K562 (cell line): Measurements from ENCODE around the gene PACRG. TPM values are rescaled to one million over a fixed set of nuclear protein-coding genes. Genes with fewer than 3 reads are reported as not detected.

ENCODE experiments used
- ATAC-seq: fragments of 200-7000 bp; cut with Tn5 transposase; 3 replicates; pipeline ENCODE4 v1.9.1; 2020; ENCODE audit warnings: moderate library complexity
- BruUV-seq: library from RNA; stranded (reverse); fragments of 400-500 nt; replicated peaks from 2 replicates; lab custom pipeline; 2021; lab: Mats Ljungman, UMichigan
- CTCF ChIA-PET: fragments of 300-600 bp; formaldehyde crosslinking; extraction: SDS; loops from one replicate; lab custom pipeline; 2021; ENCODE audit warnings: low intra/inter-chr PET ratio; lab: Yijun Ruan, JAX
- POLR2A ChIA-PET: fragments of 300-600, 350-650 bp; sonication (Branson Sonifier 250); formaldehyde crosslinking; extraction: SDS; loops from one replicate; lab custom pipeline; 2021; ENCODE audit warnings: antibody characterized with exemption, inconsistent platforms; lab: Yijun Ruan, JAX
- DNase-seq, 4 experiments: peaks; one replicate each; pipeline versions ENCODE4 v3.0.0 to v3.0.0-alpha.2; 2011 to 2018; ENCODE audit warnings: low spot score in 3 of 4, mixed read lengths in 3 of 4; ENCODE audit errors: extremely low read depth in 1 of 4
- FAIRE-seq: peaks from 2 replicates; lab custom pipeline; 2011; peaks lifted over from hg19 to GRCh38; lab: Jason Lieb, UNC
- H2AFZ ChIP-seq: 2 replicates; pipeline ENCODE4 v1.6.0; 2011; ENCODE audit warnings: low read depth, low read length, control low read depth, inconsistent platforms
- H3K27ac ChIP-seq: fragments of 200-600 bp; 3 replicates; pipeline ENCODE4 v1.8.0; 2011; ENCODE audit warnings: low read depth, mild to moderate bottlenecking, control low read depth, inconsistent platforms, low read length, moderate library complexity, mixed read lengths; ENCODE audit errors: extremely low read depth
- H3K27me3 ChIP-seq, 2 experiments: fragments of 300-600 bp in 1 of 2; 2 replicates in 1 of 2; 3 replicates in 1 of 2; pipeline versions ENCODE4 v1.6.0 to v1.8.0; 2011; ENCODE audit warnings: inconsistent platforms in 2 of 2, low read length in 2 of 2, mild to moderate bottlenecking in 1 of 2, mixed read lengths in 1 of 2, moderate library complexity in 1 of 2; ENCODE audit not compliant: control insufficient read depth in 2 of 2, insufficient read depth in 2 of 2
- H3K36me3 ChIP-seq: fragments of 300-600 bp; 3 replicates; pipeline ENCODE4 v1.8.0; 2011; ENCODE audit warnings: mild to moderate bottlenecking, low read length, inconsistent platforms; ENCODE audit not compliant: control insufficient read depth, insufficient read depth
- H3K4me1 ChIP-seq, 2 experiments: fragments of 200-600 bp in 1 of 2; replicated peaks in 1 of 2; 2 replicates in 1 of 2; 3 replicates in 1 of 2; pipeline versions ENCODE4 v1.5.1 to v1.8.0; 2011; ENCODE audit warnings: inconsistent platforms in 2 of 2, low read length in 2 of 2, mild to moderate bottlenecking in 1 of 2, mixed read lengths in 1 of 2, moderate library complexity in 1 of 2; ENCODE audit not compliant: control insufficient read depth in 2 of 2, insufficient read depth in 2 of 2
- H3K4me2 ChIP-seq: 2 replicates; pipeline ENCODE4 v1.6.1; 2011; ENCODE audit warnings: low read length, control low read depth, inconsistent platforms, mixed read lengths; ENCODE audit not compliant: insufficient read depth
- H3K4me3 ChIP-seq: fragments of 200-600 bp; sonication (generic), shearing (Covaris generic); 2 replicates; pipeline ENCODE4 v1.5.1; 2016; ENCODE audit warnings: control low read depth, inconsistent platforms
- H3K79me2 ChIP-seq: fragments of 200-600 bp; 3 replicates; pipeline ENCODE4 v1.8.0; 2011; ENCODE audit warnings: low read length, inconsistent platforms; ENCODE audit not compliant: control insufficient read depth, insufficient read depth
- H3K9ac ChIP-seq, 2 experiments: 2 replicates each; pipeline versions ENCODE4 v1.6.0 to v1.6.1; 2011; ENCODE audit warnings: low read depth in 2 of 2, low read length in 2 of 2, control low read depth in 1 of 2, inconsistent platforms in 1 of 2, mild to moderate bottlenecking in 1 of 2, mixed read lengths in 1 of 2; ENCODE audit not compliant: insufficient read depth in 1 of 2
- H3K9me1 ChIP-seq: one replicate; pipeline ENCODE4 v1.6.0; 2011; ENCODE audit warnings: inconsistent platforms, mild to moderate bottlenecking, low read length, moderate library complexity; ENCODE audit not compliant: control insufficient read depth, insufficient read depth
- H3K9me3 ChIP-seq: replicated peaks from 2 replicates; pipeline ENCODE4 v1.5.1; 2011; ENCODE audit warnings: low read depth, low read length, inconsistent platforms; ENCODE audit not compliant: control insufficient read depth, insufficient read depth
- H4K20me1 ChIP-seq: replicated peaks from 2 replicates; pipeline ENCODE4 v1.6.1; 2011; ENCODE audit warnings: low read length, inconsistent platforms, mixed read lengths; ENCODE audit not compliant: control insufficient read depth, insufficient read depth
- CC2D1A ChIP-seq: fragments of 450-650 bp; IDR thresholded peaks from 2 replicates; pipeline ENCODE4 v1.6.1; 2017; ENCODE audit warnings: mild to moderate bottlenecking
- DDX20 ChIP-seq: fragments of 450-650 bp; IDR thresholded peaks from 2 replicates; pipeline ENCODE4 v1.6.1; 2016; ENCODE audit warnings: missing genetic modification characterization, low read depth, mild to moderate bottlenecking, missing compliant biosample characterization, moderate library complexity
- HMG20B ChIP-seq: fragments of 250-450 bp; sonication (Bioruptor Pico); IDR thresholded peaks from 2 replicates; pipeline ENCODE4 v1.5.0; 2021; ENCODE audit warnings: mild to moderate bottlenecking
- SIN3A ChIP-seq, 2 experiments: fragments of 150-350 bp in 1 of 2; IDR thresholded peaks; 2 replicates each; pipeline ENCODE4 v1.6.1; 2011 to 2016; ENCODE audit warnings: borderline replicate concordance in 2 of 2, low read depth in 2 of 2, low read length in 2 of 2, mild to moderate bottlenecking in 2 of 2, moderate library complexity in 2 of 2; ENCODE audit not compliant: control insufficient read depth in 1 of 2
- ZNF133 ChIP-seq: fragments of 250-450 bp; sonication (Bioruptor Pico); IDR thresholded peaks from 2 replicates; pipeline ENCODE4 v1.4.0; 2020; ENCODE audit warnings: mild to moderate bottlenecking
- ZNF184 ChIP-seq: sonication (generic); formaldehyde crosslinking; IDR thresholded peaks from 2 replicates; pipeline ENCODE4 v1.5.0; 2020; ENCODE audit warnings: missing genetic modification reagents
- ZNF347 ChIP-seq: fragments of 450-650 bp; formaldehyde crosslinking; IDR thresholded peaks from 2 replicates; pipeline ENCODE4 v1.4.0; 2020; ENCODE audit warnings: low read depth, mild to moderate bottlenecking, moderate library complexity
- WGBS: fragments of 100-300 bp; shearing (Covaris generic); methylation state at CpG from one replicate; pipeline ENCODE4 v1.1.6; 2016; ENCODE audit warnings: low coverage, mixed read lengths; ENCODE audit not compliant: insufficient coverage; ENCODE audit errors: missing lambda C conversion rate; 5-methylcytosine and 5-hydroxymethylcytosine counted together
- in situ Hi-C: fragments of 300-500 bp; cut with MboI; formaldehyde crosslinking; loops from 4 replicates; pipeline ENCODE4 v1.15.0; 2018; ENCODE audit warnings: inconsistent platforms, mixed read lengths
- intact Hi-C: fragments of 100-400 bp; cut with micrococcal nuclease; formaldehyde crosslinking; loops from 2 replicates; pipeline ENCODE4 v1.14.2; 2022
- polyA plus RNA-seq, 8 experiments: library from polyadenylated mRNA; depleted of rRNA in 4 of 8; stranded (reverse) in 5 of 8; unstranded in 3 of 8; fragments of >200 nt; fragmentation: Nextera tagmentation in 2 of 8; fragmentation: Illumina TruSeq in 1 of 8; extraction: Ambion mirVana in 2 of 8; extraction: Trizol in 1 of 8; gene quantifications; 2 replicates each; pipeline versions ENCODE4 v1.2.1 to v1.2.3, GENCODE V29; 2011 to 2014; ENCODE audit warnings: inconsistent platforms in 1 of 8, missing spikeins in 1 of 8
- total RNA-seq, 7 experiments: library from RNA; depleted of rRNA in 6 of 7; stranded (reverse); fragments of >200 nt in 6 of 7; fragmentation: Illumina TruSeq in 2 of 7; extraction: Trizol in 2 of 7; gene quantifications; 2 replicates each; pipeline versions ENCODE4 v1.2.1 to v1.2.3, GENCODE V29; 2011 to 2021; ENCODE audit warnings: low replicate concordance in 1 of 7
- TF ChIP-seq, protein P1 (sequence below): sonication (generic); formaldehyde crosslinking; IDR thresholded peaks from 2 replicates; pipeline ENCODE4 v1.5.0; 2020; ENCODE audit warnings: missing genetic modification reagents
- TF ChIP-seq, protein P2 (sequence below): fragments of 450-650 bp; IDR thresholded peaks from 2 replicates; pipeline ENCODE4 v1.6.1; 2017; ENCODE audit warnings: mild to moderate bottlenecking, moderate library complexity

Gene PACRG
- total and polyA plus RNA-seq, 9 of the 15 experiments (the other 6 are each of a cell fraction or from before 2014, with no cell fraction given), result 0.04 TPM; not detected in 8

DNA sequence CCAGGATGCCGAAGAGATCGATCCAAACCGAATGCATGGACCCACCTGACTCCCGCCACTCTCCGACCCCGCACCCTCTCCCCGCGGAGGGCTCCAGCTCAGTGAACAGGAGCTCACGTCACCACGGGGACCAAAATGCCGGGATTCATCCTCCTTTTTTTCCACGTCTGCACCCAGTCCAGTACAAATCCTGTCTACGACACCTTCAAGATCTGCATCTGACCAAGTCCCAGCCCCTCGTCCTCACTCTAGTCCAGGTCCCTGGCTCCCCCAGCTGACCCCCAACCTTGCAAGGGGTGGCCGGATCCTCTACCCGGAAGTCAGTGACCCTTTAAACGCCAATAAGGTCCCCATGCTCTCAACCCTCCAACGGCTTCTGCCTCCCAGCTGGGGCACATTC lies 593.9 kb downstream of the PACRG start:
- 4% methylated on average over 17 of the region's 18 CpGs for WGBS

DNA sequence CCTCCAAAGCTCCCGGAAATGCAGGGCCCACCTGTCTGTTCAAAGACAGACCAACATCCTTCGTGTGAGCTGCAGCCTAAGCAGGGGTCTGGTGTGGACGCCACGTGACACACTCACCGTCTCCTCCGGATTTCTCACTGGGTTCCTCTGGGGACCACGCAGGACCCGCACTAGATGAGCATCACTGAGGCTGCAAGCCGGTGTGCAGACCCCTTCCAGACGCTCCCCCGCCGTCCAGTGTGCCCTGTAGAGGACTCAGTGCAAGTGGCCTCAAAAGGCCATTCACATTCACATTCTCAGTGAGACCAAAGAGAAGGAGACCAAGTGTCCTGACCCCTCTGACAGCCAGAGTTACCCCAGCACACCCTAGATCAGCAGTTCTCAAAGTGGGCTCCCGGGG lies 595.5 kb downstream of the PACRG start:
- no peak for DNase-seq
- no peaks in the 10 kb centered on the region for H3K79me2 ChIP-seq
- in situ Hi-C loops (no loop called here), intact Hi-C loops (no loop called here)
- no peak overlapping the region for H2AFZ ChIP-seq
- no peaks in the 10 kb centered on the region for H3K9me1 ChIP-seq
- H3K4me1 ChIP-seq, result no peaks in the 10 kb centered on the region
- peaks cover 49 to 50% of the 10 kb centered on the region in 2 experiments for H3K27me3 ChIP-seq
- ChIA-PET CTCF (no interaction called here), POLR2A (interaction anchor here (0.6 kb wide), 1 partner anchor 633 kb away, joined by 3 read pairs; no protein-coding TSS in a partner anchor)
- no peaks in the 10 kb centered on the region for H3K36me3 ChIP-seq
- no peak overlapping the region for H3K4me3 ChIP-seq
- no peak overlapping the region for H3K27ac ChIP-seq
- no peaks in the 10 kb centered on the region for H4K20me1 ChIP-seq
- WGBS, result 0% methylated on average over 13 of the region's 13 CpGs
- no peak for FAIRE-seq
- H3K4me2 ChIP-seq, result no peak overlapping the region
- BruUV-seq, result no TSS peak
- ATAC-seq, result no peak
- no peak overlapping the region for H3K9ac ChIP-seq
- TF ChIP-seq ZNF133 (CRISPR knock-in tag), result no peak
- TF ChIP-seq, protein P1, sequence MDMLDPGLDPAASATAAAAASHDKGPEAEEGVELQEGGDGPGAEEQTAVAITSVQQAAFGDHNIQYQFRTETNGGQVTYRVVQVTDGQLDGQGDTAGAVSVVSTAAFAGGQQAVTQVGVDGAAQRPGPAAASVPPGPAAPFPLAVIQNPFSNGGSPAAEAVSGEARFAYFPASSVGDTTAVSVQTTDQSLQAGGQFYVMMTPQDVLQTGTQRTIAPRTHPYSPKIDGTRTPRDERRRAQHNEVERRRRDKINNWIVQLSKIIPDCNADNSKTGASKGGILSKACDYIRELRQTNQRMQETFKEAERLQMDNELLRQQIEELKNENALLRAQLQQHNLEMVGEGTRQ, result peak; percentile 31; the same call in 1 of the 2 replicates
- H3K9me3 ChIP-seq, result no peaks in the 10 kb centered on the region

More for the DNA sequence above, 593.9 kb downstream of the PACRG start:
- FAIRE-seq (no peak), ATAC-seq (no peak), DNase-seq (no peak)
- no peak overlapping the region for H3K9ac ChIP-seq
- H3K79me2 ChIP-seq, result no peaks in the 10 kb centered on the region
- no peak overlapping the region for H3K4me3 ChIP-seq
- ChIA-PET CTCF (no interaction called here), POLR2A (no interaction called here)
- peaks cover 60% of the 10 kb centered on the region in 2 experiments for H3K27me3 ChIP-seq
- H3K4me1 ChIP-seq, result no peaks in the 10 kb centered on the region
- no TSS peak for BruUV-seq
- H4K20me1 ChIP-seq, result no peaks in the 10 kb centered on the region
- H3K9me3 ChIP-seq, result no peaks in the 10 kb centered on the region
- no peak overlapping the region for H3K4me2 ChIP-seq
- no peaks in the 10 kb centered on the region for H3K36me3 ChIP-seq
- H3K9me1 ChIP-seq, result no peaks in the 10 kb centered on the region
- no peak overlapping the region for H3K27ac ChIP-seq
- in situ Hi-C loops, result no loop called here
- intact Hi-C loops, result no loop called here
- TF ChIP-seq, protein P2, sequence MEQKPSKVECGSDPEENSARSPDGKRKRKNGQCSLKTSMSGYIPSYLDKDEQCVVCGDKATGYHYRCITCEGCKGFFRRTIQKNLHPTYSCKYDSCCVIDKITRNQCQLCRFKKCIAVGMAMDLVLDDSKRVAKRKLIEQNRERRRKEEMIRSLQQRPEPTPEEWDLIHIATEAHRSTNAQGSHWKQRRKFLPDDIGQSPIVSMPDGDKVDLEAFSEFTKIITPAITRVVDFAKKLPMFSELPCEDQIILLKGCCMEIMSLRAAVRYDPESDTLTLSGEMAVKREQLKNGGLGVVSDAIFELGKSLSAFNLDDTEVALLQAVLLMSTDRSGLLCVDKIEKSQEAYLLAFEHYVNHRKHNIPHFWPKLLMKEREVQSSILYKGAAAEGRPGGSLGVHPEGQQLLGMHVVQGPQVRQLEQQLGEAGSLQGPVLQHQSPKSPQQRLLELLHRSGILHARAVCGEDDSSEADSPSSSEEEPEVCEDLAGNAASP, result no peak
- no peak for TF ChIP-seq SIN3A (IDR thresholded peaks at IDR 0.05; ENCODE audit: borderline replicate concordance in 2 of 2, control insufficient read depth in 1 of 2, low read depth in 2 of 2, low read length in 2 of 2)
- no peak for TF ChIP-seq CC2D1A
- TF ChIP-seq HMG20B (CRISPR knock-in tag), result no peak
- no peak for TF ChIP-seq ZNF184 (CRISPR knock-in tag)
- TF ChIP-seq ZNF347 (CRISPR knock-in tag), result no peak
- TF ChIP-seq DDX20 (tag), result no peak
- no peak overlapping the region for H2AFZ ChIP-seq
